ENCODE data around the gene HOXD4. TPM values are rescaled to one million over a fixed set of nuclear protein-coding genes. Genes with fewer than 3 reads are reported as not detected.

HOXD4 gene
- total and polyA plus RNA-seq, 10 of the 15 experiments (the other 5 are each of a cell fraction or from before 2014, with no cell fraction given) = 0.07 TPM; not detected in 9

DNA sequence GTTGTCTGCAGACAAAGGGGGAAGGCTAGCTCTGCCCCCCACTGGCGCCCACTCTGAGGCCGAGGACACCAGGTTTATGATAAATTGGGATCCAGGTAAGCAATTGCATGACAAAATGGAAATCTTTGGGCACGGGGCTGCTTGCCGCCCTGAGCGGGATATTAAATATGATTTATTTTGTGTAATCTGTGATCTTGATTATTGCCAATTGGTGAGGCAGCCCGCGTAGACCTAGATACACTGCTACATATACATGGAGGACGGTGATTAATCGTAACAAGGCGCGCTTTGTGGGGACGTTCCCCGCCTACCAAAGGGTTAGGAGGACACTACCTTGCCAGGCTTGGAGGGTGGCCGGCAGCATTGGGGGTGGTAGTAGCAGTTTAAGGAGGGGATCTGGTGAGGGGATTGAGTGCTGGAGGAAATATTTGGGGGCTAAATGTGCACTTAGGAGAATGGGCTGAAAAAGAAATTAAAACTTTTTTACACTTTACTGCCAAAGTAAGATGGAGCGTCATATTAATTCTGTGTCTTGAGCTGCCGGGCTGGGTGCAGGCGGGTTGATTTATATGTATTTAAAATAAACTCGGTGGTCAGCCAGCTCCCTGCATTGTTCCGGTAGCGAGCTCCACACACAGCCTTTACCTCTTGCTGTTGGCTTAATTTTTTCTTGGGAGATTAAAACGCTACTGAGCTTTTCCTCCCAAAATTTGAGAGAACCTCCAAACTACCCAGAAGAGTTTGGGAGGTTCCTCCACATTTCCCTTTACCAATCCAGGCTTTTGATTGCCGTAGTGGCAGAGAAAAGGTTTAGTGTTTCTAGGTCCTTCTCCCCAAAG is 9.9 kb downstream of the HOXD4 start (continued):
- TF ChIP-seq MEF2B (IDR thresholded peaks at IDR 0.05; ENCODE audit: partially characterized antibody, poor library complexity, severe bottlenecking) (no peak), POLR2A (IDR thresholded peaks at IDR 0.05; ENCODE audit: low read depth, low read length) (no peak), ZSCAN29 (IDR thresholded peaks at IDR 0.05) (no peak), TCF7 (IDR thresholded peaks at IDR 0.05; ENCODE audit: borderline replicate concordance) (no peak), SMAD1 (IDR thresholded peaks at IDR 0.05; ENCODE audit: low read depth, partially characterized antibody) (no peak)

DNA sequence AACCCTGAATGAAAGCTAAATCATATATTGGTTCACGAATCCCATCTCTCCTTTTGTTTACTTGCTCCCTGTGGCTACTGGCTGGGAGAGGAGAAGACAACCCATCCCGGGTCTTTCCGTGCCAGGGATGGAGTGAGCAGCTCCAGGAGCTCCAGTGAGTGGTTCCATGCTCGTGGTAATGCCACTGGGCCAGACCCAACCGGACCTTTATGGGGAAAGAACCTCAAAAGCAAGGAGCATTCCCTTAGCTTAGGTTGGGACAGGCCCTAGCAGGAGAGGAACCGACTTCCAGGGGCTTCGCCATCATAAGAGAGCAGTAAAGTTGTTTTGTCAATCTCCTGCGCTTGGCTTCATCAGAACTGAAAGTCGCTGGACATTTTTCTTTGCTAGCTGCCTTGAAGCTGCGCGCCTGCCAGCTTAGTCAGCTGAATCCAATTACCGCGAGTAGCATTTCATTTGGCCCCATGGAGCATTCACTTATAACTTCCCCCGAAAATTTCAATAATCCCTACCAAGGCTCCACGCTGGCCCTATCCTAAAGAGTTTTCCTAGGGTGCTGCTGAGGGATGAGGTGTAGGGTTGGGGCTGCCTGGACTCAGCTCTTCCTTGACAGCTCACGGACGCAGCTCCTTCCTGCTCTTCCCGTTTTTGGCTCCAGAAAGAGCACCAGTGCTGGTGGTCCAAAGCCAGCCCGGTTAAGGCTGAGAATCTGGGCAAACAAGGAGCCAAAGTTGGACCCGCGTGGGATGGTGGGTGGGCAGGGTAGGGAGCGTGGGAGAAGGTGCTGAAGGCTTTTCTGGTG is 10.7 kb downstream of the HOXD4 start:
- no peak overlapping the region for H2AFZ ChIP-seq (ENCODE audit: control insufficient read depth, low read depth, low read length)
- no peak for ATAC-seq
- H3K36me3 ChIP-seq (ENCODE audit: control insufficient read depth in 2 of 2, insufficient read depth in 2 of 2, low read length in 1 of 2) = no peaks in the 10 kb centered on the region
- BruUV-seq (replicated peaks) = no TSS peak
- H3K9me3 ChIP-seq (replicated peaks; ENCODE audit: control insufficient read depth, insufficient read depth, low read length) = peaks cover 2% of the 10 kb centered on the region; the same call in 2 of the 3 replicates
- DNase-seq (ENCODE audit: low read depth, low spot score) = no peak
- 27% methylated on average over 21 of the region's 22 CpGs for WGBS (ENCODE audit: insufficient coverage, insufficient replicate concordance, low lambda C conversion rate, missing lambda C conversion rate)
- intact Hi-C loops (cut with micrococcal nuclease; ENCODE audit: unreplicated experiment) = no loop called here
- ChIA-PET SMC1A (ENCODE audit: uncharacterized antibody, unreplicated experiment) (interaction anchor here (0.8 to 1.0 kb wide), 2 partner anchors 394 to 489 kb away, joined by 3 read pairs; no protein-coding TSS in a partner anchor), POLR2A (no interaction called here), RAD21 (ENCODE audit: unreplicated experiment) (interaction anchor here (1.2 kb wide), 1 partner anchor 11 kb away, joined by 4 read pairs; no protein-coding TSS in a partner anchor), CTCF (interaction anchor here (0.6 to 0.9 kb wide), 3 partner anchors 21 to 477 kb away, joined by 3 to 4 read pairs (median 3); no protein-coding TSS in a partner anchor)
- no peak overlapping the region for H3K9ac ChIP-seq (ENCODE audit: control insufficient read depth, insufficient read depth, low read length)
- H3K4me1 ChIP-seq (ENCODE audit: control insufficient read depth, insufficient read depth, low read length) = no peaks in the 10 kb centered on the region
- TF ChIP-seq IRF5 (IDR thresholded peaks at IDR 0.05; ENCODE audit: borderline replicate concordance) (no peak), MAX (IDR thresholded peaks at IDR 0.05; ENCODE audit: low read depth, low read length) (no peak), CEBPB (IDR thresholded peaks at IDR 0.05; ENCODE audit: borderline replicate concordance in 1 of 2, low read depth in 2 of 2, low read length in 2 of 2) (no peak)
- TF ChIP-seq, protein P1, sequence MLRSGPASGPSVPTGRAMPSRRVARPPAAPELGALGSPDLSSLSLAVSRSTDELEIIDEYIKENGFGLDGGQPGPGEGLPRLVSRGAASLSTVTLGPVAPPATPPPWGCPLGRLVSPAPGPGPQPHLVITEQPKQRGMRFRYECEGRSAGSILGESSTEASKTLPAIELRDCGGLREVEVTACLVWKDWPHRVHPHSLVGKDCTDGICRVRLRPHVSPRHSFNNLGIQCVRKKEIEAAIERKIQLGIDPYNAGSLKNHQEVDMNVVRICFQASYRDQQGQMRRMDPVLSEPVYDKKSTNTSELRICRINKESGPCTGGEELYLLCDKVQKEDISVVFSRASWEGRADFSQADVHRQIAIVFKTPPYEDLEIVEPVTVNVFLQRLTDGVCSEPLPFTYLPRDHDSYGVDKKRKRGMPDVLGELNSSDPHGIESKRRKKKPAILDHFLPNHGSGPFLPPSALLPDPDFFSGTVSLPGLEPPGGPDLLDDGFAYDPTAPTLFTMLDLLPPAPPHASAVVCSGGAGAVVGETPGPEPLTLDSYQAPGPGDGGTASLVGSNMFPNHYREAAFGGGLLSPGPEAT (IDR thresholded peaks at IDR 0.05; ENCODE audit: low read depth) = no peak
- H3K4me2 ChIP-seq (ENCODE audit: control insufficient read depth, insufficient read depth) = no peak overlapping the region
- H3K27ac ChIP-seq (ENCODE audit: control insufficient read depth, insufficient read depth) = no peak overlapping the region
- no peak for FAIRE-seq
- peaks cover 19 to 34% of the 10 kb centered on the region in 2 experiments for H3K27me3 ChIP-seq (replicated peaks in 1 of 2; ENCODE audit: control insufficient read depth in 2 of 2, insufficient read depth in 2 of 2, low read length in 1 of 2)
- in situ Hi-C loops (cut with MboI) = no loop called here
- no peaks in the 10 kb centered on the region for H4K20me1 ChIP-seq (ENCODE audit: control insufficient read depth, insufficient read depth)
- H3K4me3 ChIP-seq = no peak overlapping the region
- H3K79me2 ChIP-seq (ENCODE audit: control insufficient read depth, insufficient read depth, low read length) = no peaks in the 10 kb centered on the region
